HG03103 (cell line): ENCODE results near the gene GRIK1.
"Not testable (repeated sequence)": the region's sequence is repeated elsewhere in the genome, so short reads cannot be mapped to it uniquely, and the experiment has no call there.

ENCODE experiments used
- ATAC-seq: cut with Tn5 transposase; IDR thresholded peaks from one replicate; pipeline ENCODE4 v1.9.1; 2021; ENCODE audit warnings: low read depth; ENCODE audit not compliant: unreplicated experiment

GRIK1 gene

DNA sequence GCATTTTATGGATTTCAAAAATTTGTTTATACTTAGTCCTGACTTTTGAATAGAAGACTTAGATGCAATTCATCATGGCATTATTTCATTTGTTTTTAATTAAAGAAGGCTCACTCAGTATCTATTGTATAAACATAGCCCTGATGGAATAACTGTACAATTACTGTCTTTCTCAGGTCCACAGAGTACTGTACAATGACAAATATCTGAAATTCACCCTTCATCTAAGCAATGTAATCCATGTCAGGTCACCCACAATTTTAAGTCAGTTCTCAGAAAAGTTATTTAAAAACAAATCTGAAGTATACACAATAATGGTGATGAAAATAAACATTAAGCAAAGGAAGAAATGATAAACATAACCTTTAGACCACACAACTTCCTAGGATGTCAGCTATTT lies 311.9 kb downstream of the GRIK1 start:
- no peak for ATAC-seq

DNA sequence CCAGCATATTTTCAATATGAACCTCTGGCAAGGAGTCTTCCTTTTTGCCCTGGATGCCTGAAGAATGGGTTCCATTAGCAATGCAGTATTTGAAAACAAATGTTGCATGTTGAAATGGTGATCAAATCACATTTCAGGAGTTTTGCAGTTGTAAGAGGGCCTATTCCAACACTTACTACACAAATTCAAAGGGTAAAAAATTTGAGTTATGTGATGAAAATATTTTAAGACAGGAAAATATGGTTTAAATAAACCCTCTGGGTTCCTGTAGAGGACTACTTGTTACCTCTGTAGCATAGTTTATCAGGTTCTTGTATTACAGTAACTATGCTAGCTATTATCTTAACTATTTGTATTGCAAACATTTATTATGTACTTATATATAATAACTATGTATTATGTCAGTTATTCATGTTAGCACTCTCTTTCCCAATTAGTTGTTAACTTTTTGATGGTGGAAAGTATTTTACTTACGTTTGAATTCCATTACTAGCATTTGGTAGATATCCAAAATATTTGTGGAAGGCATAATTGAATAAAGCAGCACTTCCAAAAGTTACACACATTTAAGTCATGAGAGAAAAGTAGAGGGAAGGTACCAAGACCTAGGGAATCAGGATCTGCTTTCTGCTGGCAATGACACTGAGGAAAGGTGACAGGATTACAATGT lies 312.9 kb downstream of the GRIK1 start:
- no peak for ATAC-seq

DNA sequence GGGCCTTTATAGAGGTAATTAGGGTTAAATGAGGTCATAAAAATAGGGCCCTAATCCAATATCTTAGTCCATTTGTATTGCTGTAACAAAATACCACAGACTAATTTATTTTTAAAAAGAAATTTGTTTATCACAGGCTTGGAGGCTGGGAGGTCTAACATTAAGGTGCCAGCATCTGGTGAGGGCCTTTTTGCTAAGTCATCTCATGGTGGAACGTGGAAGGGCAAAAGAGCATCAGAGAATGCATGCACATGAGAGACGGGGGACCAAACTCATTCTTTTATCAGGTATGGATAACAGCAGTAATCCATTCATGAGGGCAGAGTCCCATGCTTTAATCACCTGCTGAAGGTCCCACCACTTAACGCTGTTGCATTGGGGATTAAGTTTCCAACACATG lies 313.8 kb downstream of the GRIK1 start:
- no peak for ATAC-seq

DNA sequence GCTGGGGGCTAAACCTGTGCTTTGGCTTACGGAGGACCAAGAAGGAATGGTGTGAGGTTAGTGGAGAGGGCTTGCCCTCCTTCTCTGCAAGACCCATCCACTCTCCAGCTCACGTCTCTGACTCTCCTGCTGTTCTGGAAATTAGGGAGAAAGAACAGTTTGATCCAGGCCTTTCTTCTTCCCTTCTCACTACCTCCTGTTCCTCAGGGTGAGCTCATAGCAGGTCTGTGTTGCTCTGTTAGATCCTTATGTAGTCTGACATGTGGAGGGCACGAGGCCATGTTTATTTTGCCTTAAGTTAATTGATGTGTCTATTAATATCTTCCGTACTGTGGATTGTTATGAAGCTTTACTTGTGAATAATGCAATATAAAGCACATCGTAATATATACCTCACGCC lies 315.0 kb downstream of the GRIK1 start:
- ATAC-seq, result no peak

DNA sequence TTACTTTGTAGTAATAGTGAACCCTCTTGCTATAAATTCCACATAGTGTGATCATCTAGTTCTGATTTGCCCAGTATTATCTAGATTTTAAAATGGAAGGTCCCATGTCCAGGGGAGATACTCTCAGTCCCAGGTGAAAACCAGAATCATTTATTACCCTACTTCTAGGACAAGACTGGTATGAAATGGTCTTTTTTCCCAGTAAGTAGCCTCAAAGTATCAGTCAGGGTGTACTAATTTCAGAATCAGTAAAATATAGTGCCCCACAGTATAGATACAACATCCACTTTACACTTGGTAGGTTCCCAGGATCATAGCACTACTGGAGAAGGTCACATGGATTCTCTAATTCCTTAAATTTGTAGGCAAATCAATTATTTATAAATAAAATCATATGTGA lies 318.3 kb downstream of the GRIK1 start:
- ATAC-seq, result no peak

DNA sequence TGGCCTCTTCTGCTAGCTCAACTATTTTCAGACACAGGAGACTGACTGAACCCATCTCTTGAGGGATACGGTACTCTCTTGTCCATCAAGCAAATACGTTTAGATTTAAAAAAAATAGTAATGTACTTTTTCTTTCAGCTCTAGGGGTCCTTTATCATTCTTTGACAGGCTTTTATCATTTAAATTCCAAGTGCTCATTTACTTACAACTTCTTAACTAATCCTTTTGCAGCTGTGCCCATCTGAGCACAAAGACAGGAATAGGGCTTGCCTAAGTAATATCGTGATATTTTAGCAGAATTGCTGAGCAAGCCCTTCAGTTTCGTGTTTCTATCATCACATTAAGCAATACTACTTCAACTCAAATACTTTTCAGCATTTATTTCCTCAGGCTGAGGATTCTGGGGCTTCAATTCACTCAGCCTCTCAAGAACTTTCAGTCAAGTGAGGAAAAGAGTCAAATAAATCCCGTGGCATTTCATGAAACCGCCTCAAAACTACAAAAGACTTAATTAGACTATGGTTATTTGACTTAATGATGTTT lies 323.5 kb downstream of the GRIK1 start:
- no peak for ATAC-seq

DNA sequence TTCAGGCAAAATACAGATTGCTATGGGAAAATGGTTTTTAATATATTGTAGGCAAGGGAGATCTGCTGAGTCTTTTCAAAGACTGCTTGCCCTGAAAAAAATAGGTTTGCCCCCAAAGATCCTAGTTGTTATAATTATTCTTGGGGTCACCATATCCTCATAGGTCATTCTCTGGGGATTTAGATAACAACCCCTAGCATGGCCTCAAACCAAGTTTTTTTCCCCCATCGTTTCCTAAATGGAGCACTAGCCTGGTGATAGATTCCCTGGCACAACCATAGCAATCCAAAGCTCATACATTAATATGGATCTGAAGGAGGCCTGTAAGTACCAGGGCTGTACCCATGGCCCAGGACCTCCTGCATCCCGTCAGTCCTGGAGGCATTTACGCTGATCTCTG lies 325.9 kb downstream of the GRIK1 start:
- no peak for ATAC-seq

DNA sequence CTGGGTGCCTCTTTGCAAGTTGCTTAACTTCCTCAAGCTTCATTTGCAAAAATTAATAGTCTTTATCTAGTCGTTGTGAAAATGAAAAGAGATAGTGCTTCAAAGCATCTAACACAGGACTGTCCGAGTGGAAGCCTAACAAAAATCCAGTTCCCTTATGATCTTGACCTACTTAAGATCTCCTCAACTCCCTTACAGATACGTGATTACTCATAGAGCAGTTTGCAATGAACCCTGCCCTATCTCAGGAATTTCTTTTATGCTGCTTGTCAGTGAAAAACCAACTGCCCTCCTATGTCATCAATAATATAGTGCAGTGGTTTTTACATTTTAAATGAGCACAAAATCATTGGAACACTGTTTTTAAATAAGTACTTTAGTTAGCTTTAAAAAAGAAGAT lies 326.8 kb downstream of the GRIK1 start:
- no peak for ATAC-seq

DNA sequence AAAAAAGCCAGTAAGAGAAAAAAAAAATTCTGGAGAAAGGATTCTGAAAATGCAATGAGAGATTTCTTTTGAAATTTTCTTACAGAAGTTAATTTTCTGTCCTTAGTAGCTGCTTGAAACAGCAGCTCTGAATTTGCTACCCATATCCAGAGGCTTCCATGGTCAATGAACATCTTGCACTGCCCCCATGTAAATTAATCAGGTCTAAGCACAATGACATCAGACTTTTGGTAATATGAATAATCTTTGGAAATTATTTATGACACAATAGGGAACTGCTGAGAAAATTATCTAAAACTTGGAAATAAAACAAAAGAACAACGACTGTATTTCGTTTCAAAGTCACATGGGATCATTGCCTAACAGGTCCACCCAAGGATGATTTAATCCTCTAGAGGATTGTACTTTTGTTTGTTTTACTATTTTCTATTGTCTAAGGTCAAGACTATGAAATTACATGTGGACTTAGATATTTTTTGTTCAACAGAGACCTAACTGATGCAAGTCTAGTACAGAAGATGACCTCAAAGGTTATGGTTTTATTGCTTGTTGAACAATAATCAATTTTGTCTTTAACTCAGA lies 328.9 kb downstream of the GRIK1 start:
- no peak for ATAC-seq

DNA sequence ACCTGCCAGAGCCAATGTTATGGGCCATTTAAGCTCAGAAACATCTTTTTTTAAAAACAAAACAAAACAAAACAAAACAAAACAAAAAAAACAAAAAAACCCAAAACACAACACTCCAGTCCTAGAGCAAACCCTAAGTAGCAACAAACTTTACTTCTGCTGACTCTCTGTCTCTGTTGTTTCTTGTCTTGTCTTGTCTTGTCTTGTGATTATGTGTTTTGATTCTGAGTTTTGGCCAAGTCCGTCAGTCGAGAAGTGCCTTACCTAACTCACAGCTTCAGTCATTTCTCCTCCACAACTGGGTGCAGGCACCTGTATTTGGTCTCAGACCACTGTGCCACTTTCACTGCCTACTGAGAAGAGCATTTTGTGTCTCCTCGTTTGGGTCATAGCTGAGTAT lies 333.2 kb downstream of the GRIK1 start:
- no peak for ATAC-seq

DNA sequence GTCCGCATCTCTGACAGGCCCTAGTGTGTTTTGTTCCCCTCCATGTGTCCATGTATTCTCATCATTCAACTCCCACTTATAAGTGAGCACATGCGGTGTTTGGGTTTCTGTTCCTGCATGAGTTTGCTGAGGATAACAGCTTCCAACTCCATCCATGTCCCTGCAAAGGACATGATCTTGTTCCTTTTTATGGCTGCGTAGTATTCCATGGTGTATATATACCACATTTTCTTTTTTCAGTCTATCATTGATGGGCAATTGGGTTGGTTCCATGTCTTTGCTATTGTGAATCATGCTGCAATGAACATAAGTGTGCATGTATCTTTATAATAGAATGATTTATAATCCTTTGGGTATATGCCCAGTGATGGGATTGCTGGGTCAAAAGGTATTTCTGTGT lies 334.6 kb downstream of the GRIK1 start:
- not testable (repeated sequence) for ATAC-seq

DNA sequence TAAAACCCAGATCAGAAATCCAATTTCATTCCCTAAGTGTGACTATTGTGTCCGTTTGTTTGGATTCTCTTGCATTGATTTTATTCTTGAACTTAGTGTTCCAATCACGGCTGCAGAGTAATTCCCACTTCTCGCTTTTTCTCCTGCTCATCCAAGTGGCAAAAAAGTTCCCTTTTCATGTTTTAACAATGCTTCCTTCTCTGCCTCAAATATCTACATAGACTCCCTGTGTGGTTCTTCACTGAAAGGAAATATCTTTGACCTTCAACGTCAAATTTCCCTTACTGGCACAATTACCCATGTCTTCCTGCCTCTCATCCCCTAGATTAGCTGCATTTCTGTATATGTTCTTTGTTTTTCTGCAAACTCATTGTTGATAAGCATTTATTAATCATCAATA lies 335.7 kb downstream of the GRIK1 start:
- ATAC-seq, result no peak

DNA sequence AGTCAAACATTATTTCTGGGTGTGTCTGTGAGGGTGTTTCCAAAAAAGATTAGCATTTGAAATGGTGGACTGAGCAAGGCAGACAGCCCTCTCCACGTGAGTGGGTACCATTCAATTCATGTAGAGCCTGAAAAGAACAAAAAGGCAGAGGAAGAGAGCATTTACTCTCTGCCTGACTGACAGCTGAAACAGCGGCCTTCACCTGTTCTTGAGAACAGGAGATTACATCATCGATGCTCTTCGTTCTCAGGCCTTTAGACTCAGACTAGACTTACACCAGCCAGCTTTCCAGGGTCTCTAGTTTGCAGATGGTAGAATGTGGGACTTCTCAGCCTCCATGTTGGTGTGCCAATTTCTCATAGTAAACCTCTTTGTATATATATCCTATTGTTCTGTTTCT lies 338.7 kb downstream of the GRIK1 start:
- no peak for ATAC-seq

DNA sequence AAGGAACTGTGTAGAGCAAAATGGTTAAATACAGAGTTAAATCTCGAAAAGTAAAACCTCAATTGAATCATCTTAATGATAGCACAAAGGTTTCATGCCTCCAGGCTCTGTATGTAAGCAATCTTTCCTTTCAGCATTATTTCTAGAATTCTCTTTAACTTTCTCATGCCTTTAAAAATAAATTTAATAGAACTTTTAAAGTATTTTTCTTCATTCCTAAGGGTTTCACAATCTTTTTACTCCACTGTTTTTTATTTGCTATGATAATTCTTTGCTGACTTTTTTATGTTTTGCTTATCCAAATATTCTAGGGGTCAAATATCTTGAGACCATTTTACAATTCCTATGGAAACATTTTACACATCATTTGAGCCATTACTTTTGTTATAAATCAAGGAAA lies 353.1 kb downstream of the GRIK1 start:
- no peak for ATAC-seq

DNA sequence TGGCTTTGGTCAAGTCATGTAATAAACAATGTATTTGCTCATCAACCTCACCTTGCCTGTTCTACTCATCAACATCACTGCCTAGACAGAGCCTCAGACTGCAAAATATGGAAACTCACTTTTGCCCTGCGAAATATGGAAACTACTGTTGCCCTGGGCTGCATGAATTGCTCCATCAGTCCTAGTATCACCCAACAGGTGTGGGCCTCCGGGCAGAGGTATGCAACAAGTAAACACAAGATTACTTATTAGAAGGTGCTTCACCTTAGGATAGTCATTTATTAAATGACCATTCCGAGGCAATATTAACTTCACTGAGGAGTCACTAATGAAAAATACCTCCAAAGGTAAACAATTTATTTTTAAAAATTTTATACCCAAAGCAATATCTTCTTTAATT lies 354.3 kb downstream of the GRIK1 start:
- ATAC-seq, result no peak

DNA sequence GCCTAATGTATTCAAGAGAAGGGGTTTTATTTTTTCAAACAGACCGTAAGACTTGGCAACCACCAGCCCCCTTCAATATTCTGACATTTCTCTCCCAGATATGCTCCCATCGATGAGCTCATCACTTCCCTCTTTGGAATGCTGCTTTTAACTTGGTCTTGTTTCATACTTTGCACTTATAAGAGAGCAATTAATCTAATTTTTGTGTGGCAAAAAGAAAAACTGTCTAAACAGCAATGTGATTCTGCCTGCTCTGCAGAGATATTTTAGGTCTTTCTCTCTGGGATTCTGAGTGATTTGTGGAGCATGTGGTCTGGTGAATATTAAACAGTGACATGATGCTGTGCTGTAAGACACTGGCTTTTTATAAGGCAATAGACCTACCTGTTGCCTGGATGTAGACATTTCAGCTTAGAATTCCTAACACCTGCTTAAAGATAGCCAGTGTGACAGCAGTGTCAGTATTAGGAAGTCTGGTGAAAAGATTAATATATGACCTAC lies 356.3 kb downstream of the GRIK1 start:
- no peak for ATAC-seq

DNA sequence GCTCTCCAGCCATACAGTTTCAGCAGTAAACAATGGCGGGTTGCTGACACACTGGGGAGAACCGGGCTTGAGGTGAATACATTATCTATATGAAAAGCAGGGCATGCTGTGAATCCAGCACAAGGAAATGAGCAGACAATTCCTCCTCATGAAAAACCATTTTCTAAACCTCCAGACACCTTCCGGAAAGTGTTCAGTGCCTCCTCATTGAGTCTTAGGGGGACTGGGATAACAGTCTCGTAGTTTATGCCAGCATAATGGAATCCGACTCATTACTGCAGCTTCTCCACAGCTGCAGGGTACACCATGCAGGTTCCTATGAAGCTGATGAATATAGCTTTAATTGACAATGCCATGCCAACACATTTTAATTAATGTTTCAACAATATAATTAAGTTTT lies 356.9 kb downstream of the GRIK1 start:
- ATAC-seq, result no peak

DNA sequence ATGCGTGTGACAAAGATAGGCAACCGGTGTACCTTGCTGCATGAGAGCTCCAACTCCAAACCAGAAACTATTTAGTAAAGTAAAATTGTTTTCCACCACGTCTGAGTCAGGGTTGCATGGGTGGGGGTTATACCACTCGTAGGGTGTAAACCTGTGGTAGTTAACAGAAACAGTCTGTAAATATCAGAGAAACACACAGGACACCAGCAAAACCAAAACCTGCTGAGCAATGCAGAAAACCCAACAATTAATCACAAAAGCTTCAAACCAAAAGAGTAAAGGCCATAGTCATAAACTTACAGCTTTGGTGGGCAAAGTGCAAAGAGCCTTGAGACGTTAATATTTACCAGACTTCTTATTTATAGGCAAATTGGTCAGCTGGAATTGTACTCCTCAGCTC lies 358.4 kb downstream of the GRIK1 start:
- no peak for ATAC-seq

DNA sequence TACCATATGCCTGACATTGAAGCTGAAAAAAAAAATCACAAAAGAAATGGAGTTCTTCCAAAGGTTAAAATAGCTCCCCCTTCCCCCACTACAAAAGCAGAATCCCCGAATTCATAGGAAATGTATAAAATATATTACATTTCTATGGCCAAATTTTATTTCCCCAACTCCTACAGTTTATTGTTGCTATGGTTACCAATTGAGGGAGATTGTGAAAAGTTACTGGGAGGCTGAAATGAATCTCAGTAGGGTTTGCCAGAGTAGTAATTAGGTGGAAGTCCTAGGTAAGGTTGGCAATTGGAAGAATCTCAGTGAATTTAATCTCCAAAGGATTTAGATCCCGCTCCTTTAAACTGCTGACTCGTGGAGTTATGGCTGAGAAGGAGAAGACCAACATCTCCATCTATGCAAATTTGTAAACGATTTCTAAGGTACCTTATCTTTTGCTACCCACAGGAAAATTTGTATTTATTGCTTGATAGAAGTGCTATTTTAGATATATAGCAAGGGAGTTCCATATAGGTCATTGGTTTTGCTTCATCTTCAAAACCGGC lies 359.0 kb downstream of the GRIK1 start:
- ATAC-seq, result no peak

DNA sequence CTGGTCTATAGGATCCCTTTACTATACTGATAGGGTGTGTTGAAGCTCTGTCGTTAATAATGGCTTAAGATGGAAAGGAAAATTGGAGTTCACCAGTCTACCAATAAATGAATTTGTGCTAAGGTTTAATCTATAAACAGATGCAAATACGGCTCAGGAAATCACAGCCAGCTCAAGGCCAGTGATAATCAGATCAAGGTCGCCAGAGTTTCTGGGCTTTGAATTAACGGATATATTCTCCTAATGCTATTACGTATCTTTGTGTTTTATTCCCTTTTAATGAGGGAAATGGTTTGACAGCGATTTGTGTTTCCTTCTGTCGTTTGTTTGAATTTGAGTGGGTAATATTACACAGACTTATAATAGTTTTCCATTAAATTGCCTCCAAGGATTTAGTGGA lies 361.5 kb downstream of the GRIK1 start:
- ATAC-seq, result no peak

DNA sequence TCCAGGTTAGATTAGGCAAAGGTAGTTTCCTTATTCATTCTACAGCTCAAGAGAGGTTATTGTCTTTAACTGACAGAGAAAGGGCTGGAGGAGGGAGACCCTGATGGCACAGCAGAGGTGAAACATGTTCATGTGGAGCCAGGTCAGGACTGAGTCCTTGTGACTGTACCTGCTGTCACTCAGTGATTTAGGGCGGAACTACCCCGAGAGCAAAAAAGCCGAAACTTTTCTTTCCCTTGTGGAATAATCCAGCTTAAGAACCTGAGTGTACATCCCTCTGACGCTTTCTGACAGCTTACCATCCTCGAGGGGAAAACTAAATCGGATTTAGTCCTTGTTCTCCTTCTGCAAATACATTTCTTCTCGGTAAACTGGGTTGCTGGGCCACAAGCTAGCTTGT lies 367.8 kb downstream of the GRIK1 start:
- ATAC-seq, result no peak
